Prostate gland (tissue), 2 donors: ENCODE measurements around the gene HSD17B10.

Experiments
- POLR2A ChIP-seq: fragments of 450-650 bp; IDR thresholded peaks from one replicate; pipeline ENCODE4 v1.6.1; 2016; ENCODE audit warnings: antibody characterized with exemption, mild to moderate bottlenecking
- POLR2AphosphoS5 ChIP-seq: sonication (generic); formaldehyde crosslinking; IDR thresholded peaks from one replicate; pipeline ENCODE4 v1.6.1; 2017; ENCODE audit warnings: antibody characterized with exemption
- TF ChIP-seq, protein P1 (sequence below), 4 experiments: fragments of 200-600 bp in 2 of 4; fragments of 450-650 bp in 2 of 4; sonication (generic) in 2 of 4; IDR thresholded peaks; 1 replicate in 3 of 4; 2 replicates in 1 of 4; pipeline ENCODE4 v1.5.1; 2016 to 2019; ENCODE audit warnings: antibody characterized with exemption in 4 of 4, mild to moderate bottlenecking in 2 of 4, moderate library complexity in 2 of 4

DNA sequence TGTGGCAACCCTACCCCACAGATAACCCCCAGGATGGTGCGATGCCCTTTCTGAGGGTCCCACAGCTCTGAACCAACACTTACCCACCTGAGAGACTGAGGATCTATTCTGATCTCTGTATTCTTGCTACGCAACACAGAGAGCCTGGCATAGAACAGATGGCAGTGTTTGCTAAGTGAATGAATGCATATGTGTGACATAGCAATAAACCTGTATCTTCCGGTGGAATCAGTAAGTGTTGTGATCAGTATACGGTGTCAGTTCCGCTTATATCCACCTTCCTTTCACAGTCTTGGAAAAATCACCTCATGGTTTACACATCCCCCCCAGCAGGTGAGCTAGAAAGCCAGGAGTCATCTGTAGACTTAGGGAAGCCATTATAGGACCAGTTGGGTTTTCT is 5.9 kb upstream of the HSD17B10 start:
- TF ChIP-seq, protein P1, sequence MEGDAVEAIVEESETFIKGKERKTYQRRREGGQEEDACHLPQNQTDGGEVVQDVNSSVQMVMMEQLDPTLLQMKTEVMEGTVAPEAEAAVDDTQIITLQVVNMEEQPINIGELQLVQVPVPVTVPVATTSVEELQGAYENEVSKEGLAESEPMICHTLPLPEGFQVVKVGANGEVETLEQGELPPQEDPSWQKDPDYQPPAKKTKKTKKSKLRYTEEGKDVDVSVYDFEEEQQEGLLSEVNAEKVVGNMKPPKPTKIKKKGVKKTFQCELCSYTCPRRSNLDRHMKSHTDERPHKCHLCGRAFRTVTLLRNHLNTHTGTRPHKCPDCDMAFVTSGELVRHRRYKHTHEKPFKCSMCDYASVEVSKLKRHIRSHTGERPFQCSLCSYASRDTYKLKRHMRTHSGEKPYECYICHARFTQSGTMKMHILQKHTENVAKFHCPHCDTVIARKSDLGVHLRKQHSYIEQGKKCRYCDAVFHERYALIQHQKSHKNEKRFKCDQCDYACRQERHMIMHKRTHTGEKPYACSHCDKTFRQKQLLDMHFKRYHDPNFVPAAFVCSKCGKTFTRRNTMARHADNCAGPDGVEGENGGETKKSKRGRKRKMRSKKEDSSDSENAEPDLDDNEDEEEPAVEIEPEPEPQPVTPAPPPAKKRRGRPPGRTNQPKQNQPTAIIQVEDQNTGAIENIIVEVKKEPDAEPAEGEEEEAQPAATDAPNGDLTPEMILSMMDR (IDR thresholded peaks at IDR 0.05) = no peak
- TF ChIP-seq POLR2AphosphoS5 = no peak
- no peak for TF ChIP-seq POLR2A
